Esophagus squamous epithelium (tissue), 5 donors: ENCODE measurements around the gene PRR23C. TPM values are rescaled to one million over a fixed set of nuclear protein-coding genes. Genes with fewer than 3 reads are reported as not detected.

Source experiments
- DNase-seq: peaks from one replicate; lab custom pipeline; 2025; lab: John Stamatoyannopoulos, UW
- H3K27ac ChIP-seq, 4 donors: fragments of 200-600 bp; sonication (generic); one replicate each; pipeline ENCODE4 v1.5.1; 2016 to 2019; ENCODE audit warnings: mild to moderate bottlenecking in 1 of 4
- H3K27me3 ChIP-seq, 4 donors: fragments of 200-600 bp; sonication (generic); 1 replicate in 3 of 4; 2 replicates in 1 of 4; pipeline versions ENCODE4 v1.5.1 to v1.6.0; 2017 to 2021; ENCODE audit warnings: antibody characterized with exemption in 1 of 4
- H3K36me3 ChIP-seq, 3 donors: fragments of 200-600 bp; sonication (generic); one replicate each; pipeline ENCODE4 v1.5.1; 2016 to 2019
- H3K4me1 ChIP-seq, 3 donors: fragments of 200-600 bp; sonication (generic); one replicate each; pipeline ENCODE4 v1.5.1; 2017 to 2019
- H3K4me3 ChIP-seq, 4 donors: fragments of 200-600 bp; sonication (generic); 1 replicate in 3 of 4; 2 replicates in 1 of 4; pipeline ENCODE4 v1.5.1; 2016 to 2019; ENCODE audit warnings: mild to moderate bottlenecking in 2 of 4, moderate library complexity in 1 of 4
- H3K9me3 ChIP-seq, 3 donors: fragments of 200-600 bp; sonication (generic); one replicate each; pipeline ENCODE4 v1.5.1; 2016 to 2019
- POLR2A ChIP-seq, 4 donors: fragments of 450-650 bp; IDR thresholded peaks; one replicate each; pipeline ENCODE4 v1.6.1; 2017; ENCODE audit warnings: antibody characterized with exemption in 4 of 4, mild to moderate bottlenecking in 4 of 4, moderate library complexity in 3 of 4
- WGBS, 2 donors: methylation state at CpG; one replicate each; pipeline ENCODE4 v1.1.5; 2018; 5-methylcytosine and 5-hydroxymethylcytosine counted together
- intact Hi-C: fragments of 100-400 bp; cut with DNase I; formaldehyde crosslinking; loops from one replicate; pipeline ENCODE4 v1.15.0; 2022
- total RNA-seq, 4 donors: library from RNA; depleted of rRNA; stranded (reverse); fragments of >200 nt; gene quantifications; one replicate each; pipeline ENCODE4 v1.1.0, GENCODE V29; 2016
- TF ChIP-seq, protein P1 (sequence below), 6 experiments: fragments of 450-650 bp in 4 of 6; fragments of 200-600 bp in 2 of 6; sonication (generic) in 2 of 6; IDR thresholded peaks; one replicate each; pipeline ENCODE4 v1.5.1; 2016 to 2019; ENCODE audit warnings: antibody characterized with exemption in 6 of 6, mild to moderate bottlenecking in 4 of 6, moderate library complexity in 4 of 6
- donor health status: DM: yes; HTN: yes; CAD: no.

The PRR23C gene
- total RNA-seq, 4 donors from 2014 or later = not detected

DNA sequence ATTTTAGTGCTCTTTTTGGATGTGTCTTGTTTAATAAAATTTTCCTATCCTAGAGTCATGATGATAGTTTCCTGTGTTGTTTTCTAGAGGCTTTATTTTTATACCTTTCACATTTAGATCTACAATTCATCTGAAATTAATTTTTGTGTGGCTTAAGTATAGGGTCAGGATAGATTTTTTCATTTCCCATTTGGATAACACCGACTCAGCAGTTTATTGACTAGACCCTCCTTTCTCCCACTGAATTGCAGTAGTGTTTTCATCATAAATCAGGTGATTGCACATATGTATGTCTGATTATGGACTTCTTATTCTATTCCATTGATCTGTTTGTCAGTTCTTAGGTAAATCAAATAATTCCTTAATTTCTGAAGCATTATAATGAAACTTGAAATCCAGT, 49.0 kb downstream of the PRR23C start:
- Histone ChIP-seq H3K4me3 (no peak overlapping the region), H3K27me3 (peaks cover 0 to 6% (median 0%) of the 10 kb centered on the region in 4 donors), H3K36me3 (no peaks in the 10 kb centered on the region), H3K27ac (no peak overlapping the region), H3K4me1 (no peaks in the 10 kb centered on the region), H3K9me3 (no peaks in the 10 kb centered on the region)
- TF ChIP-seq POLR2A (IDR thresholded peaks at IDR 0.05) = no peak
- TF ChIP-seq, protein P1, sequence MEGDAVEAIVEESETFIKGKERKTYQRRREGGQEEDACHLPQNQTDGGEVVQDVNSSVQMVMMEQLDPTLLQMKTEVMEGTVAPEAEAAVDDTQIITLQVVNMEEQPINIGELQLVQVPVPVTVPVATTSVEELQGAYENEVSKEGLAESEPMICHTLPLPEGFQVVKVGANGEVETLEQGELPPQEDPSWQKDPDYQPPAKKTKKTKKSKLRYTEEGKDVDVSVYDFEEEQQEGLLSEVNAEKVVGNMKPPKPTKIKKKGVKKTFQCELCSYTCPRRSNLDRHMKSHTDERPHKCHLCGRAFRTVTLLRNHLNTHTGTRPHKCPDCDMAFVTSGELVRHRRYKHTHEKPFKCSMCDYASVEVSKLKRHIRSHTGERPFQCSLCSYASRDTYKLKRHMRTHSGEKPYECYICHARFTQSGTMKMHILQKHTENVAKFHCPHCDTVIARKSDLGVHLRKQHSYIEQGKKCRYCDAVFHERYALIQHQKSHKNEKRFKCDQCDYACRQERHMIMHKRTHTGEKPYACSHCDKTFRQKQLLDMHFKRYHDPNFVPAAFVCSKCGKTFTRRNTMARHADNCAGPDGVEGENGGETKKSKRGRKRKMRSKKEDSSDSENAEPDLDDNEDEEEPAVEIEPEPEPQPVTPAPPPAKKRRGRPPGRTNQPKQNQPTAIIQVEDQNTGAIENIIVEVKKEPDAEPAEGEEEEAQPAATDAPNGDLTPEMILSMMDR (IDR thresholded peaks at IDR 0.05) = no peak
- DNase-seq = no peak
- intact Hi-C loops = no loop called here
- 78 to 83% methylated on average over 1 of the region's 1 CpG for WGBS, 2 donors

Other genes with a start within 250 kb of the PRR23C start
- 10 to 100 TPM; 14.7 to 36.2 (median 28.5) TPM for gene PIK3CB, start 210.0 kb downstream of the PRR23C start, total RNA-seq
- under 1 TPM in 1 of 4 donors, not detected in 3; 0.19 TPM for gene FOXL2, start 97.8 kb downstream of the PRR23C start, total RNA-seq
- 1 to 10 TPM in 1 of 4 donors, under 1 TPM in 1, not detected in 2; 0.57 to 1.1 TPM for gene FOXL2NB, start 97.7 kb downstream of the PRR23C start, total RNA-seq
- not detected for gene PRR23A, start 38.6 kb downstream of the PRR23C start, total RNA-seq
- gene PRR23B, start 24.0 kb downstream of the PRR23C start, total RNA-seq = not detected